Placental epithelial cell (primary cell): Measurements from ENCODE around the gene PSMC4. TPM values are rescaled to one million over a fixed set of nuclear protein-coding genes. Genes with fewer than 3 reads are reported as not detected.

Experiments used
- total RNA-seq: library from RNA; depleted of rRNA; stranded (reverse); fragments of >200 nt; gene quantifications from 2 replicates; pipeline ENCODE4 v1.2.3, GENCODE V29; 2012

PSMC4 gene
- 70.3 and 181 TPM in 2 replicates for total RNA-seq

GRCh38 chr19:39970675-39971379, at the start of gene PSMC4:
TSS of gene PSMC4 (plus strand) at chr19:39971165. CDS start at chr19:39971203, 38 bp downstream.

GRCh38 chr19:39934584-39935363, 36.2 kb upstream of the PSMC4 start, which contains the start of gene FCGBP:
TSS of gene FCGBP (minus strand) at chr19:39934634.

GRCh38 chr19:39996811-39997637, 26.1 kb downstream of the PSMC4 start, which contains the start of gene ZNF546:
TSS of gene ZNF546 (plus strand) at chr19:39997060. CDS start at chr19:39998327, 1,267 bp downstream.

Other genes starting within 250 kb of the PSMC4 start
- not detected in 2 replicates for gene CLC, start 233.1 kb upstream of the PSMC4 start, total RNA-seq
- not detected in 2 replicates for gene LEUTX, start 192.3 kb upstream of the PSMC4 start, total RNA-seq
- gene DYRK1B, start 137.0 kb upstream of the PSMC4 start, total RNA-seq: 38.8 and 41.6 TPM in 2 replicates
- 101 and 123 TPM in 2 replicates for gene FBL, start 124.8 kb upstream of the PSMC4 start, total RNA-seq
- 0.22 and 0.79 TPM in 2 replicates for gene FCGBP, start 36.5 kb upstream of the PSMC4 start, total RNA-seq
- 0.54 and 3.1 TPM in 2 replicates for gene ZNF546, start 25.9 kb downstream of the PSMC4 start, total RNA-seq
- 8.9 and 14.1 TPM in 2 replicates for gene ZNF780B, start 85.1 kb downstream of the PSMC4 start, total RNA-seq
- 17.7 and 23.4 TPM in 2 replicates for gene ZNF780A, start 119.8 kb downstream of the PSMC4 start, total RNA-seq
- gene MAP3K10, start 220.3 kb downstream of the PSMC4 start, total RNA-seq: 5.5 and 8.4 TPM in 2 replicates
- gene TTC9B, start 247.2 kb downstream of the PSMC4 start, total RNA-seq: under 0.01 TPM in 1 of 2 replicates, not detected in the other